GM23248 (cell line): ENCODE data around the gene LYST.

Experiments used
- EZH2 ChIP-seq: fragments of 200-600 bp; sonication (generic); IDR thresholded peaks from 2 replicates; pipeline ENCODE4 v1.6.1; 2018; ENCODE audit warnings: antibody characterized with exemption, mild to moderate bottlenecking; ENCODE audit not compliant: insufficient read depth, poor library complexity, severe bottlenecking
- EZH2phosphoT487 ChIP-seq: fragments of 200-600 bp; sonication (generic); IDR thresholded peaks from 2 replicates; pipeline ENCODE4 v1.6.1; 2018; ENCODE audit warnings: antibody characterized with exemption, moderate library complexity, mild to moderate bottlenecking, low read depth; ENCODE audit not compliant: insufficient read depth

- TF ChIP-seq EZH2phosphoT487 (no peak), EZH2 (no peak)
Measured at GRCh38 chr1:235702412-235702811, 164.3 kb downstream of the LYST start.
